Stimulated activated naive B cell treated with anti-CD40 and anti-IgM and Interleukin-4, amounts not matched to agents 10 μg/mL and 1 μg/mL and 100 μg/mL, for 72 hours (primary cell): ENCODE data around the gene IQGAP2.

Experiments
- ATAC-seq, 2 donors: fragments of 150-1000 bp; cut with Tn5 transposase; replicated peaks; 2 replicates each; pipeline ENCODE4 v1.10.0; 2021; ENCODE audit warnings: moderate library complexity in 1 of 2
- DNase-seq: peaks from one replicate; pipeline ENCODE4 v3.0.0; 2021
- H3K27ac Mint-ChIP-seq: one replicate; pipeline ENCODE4 v1.8.0; 2022; ENCODE audit warnings: mild to moderate bottlenecking, mixed read lengths
- H3K27me3 Mint-ChIP-seq, 2 donors: one replicate each; pipeline ENCODE4 v1.8.0; 2022; ENCODE audit warnings: mixed read lengths in 2 of 2
- H3K36me3 Mint-ChIP-seq, 2 donors: one replicate each; pipeline ENCODE4 v1.8.0; 2022; ENCODE audit warnings: mixed read lengths in 2 of 2, mild to moderate bottlenecking in 1 of 2
- H3K4me1 Mint-ChIP-seq, 2 donors: one replicate each; pipeline ENCODE4 v1.8.0; 2022; ENCODE audit warnings: mixed read lengths in 2 of 2, mild to moderate bottlenecking in 1 of 2
- H3K4me3 Mint-ChIP-seq, 2 donors: one replicate each; pipeline ENCODE4 v1.8.0; 2022; ENCODE audit warnings: mild to moderate bottlenecking in 2 of 2, mixed read lengths in 2 of 2, moderate library complexity in 1 of 2
- H3K9me3 Mint-ChIP-seq, 2 donors: one replicate each; pipeline ENCODE4 v1.8.0; 2022; ENCODE audit warnings: mixed read lengths in 2 of 2, mild to moderate bottlenecking in 1 of 2

IQGAP2 gene

GRCh38 chr5:76376148-76376865, 26.8 kb upstream of the IQGAP2 start:
- DNase-seq (no peak), ATAC-seq (no peak)
- Mint-ChIP-seq H3K9me3 (peaks cover 0 to 1% of the 10 kb centered on the region in 2 donors), H3K27me3 (peaks cover 4 to 7% of the 10 kb centered on the region in 2 donors), H3K27ac (no peak overlapping the region), H3K4me1 (peaks cover 4% of the 10 kb centered on the region in 2 donors), H3K4me3 (no peak overlapping the region), H3K36me3 (no peaks in the 10 kb centered on the region)

GRCh38 chr5:76376866-76377230, 26.2 kb upstream of the IQGAP2 start:
- DNase-seq (no peak), ATAC-seq (no peak)
- peaks cover 4 to 7% of the 10 kb centered on the region in 2 donors for H3K27me3 Mint-ChIP-seq
- no peak overlapping the region for H3K27ac Mint-ChIP-seq
- no peaks in the 10 kb centered on the region for H3K36me3 Mint-ChIP-seq
- peaks cover 4% of the 10 kb centered on the region in 2 donors for H3K4me1 Mint-ChIP-seq
- H3K4me3 Mint-ChIP-seq: no peak overlapping the region
- peaks cover 0 to 1% of the 10 kb centered on the region in 2 donors for H3K9me3 Mint-ChIP-seq

- Mint-ChIP-seq H3K27ac (no peak overlapping the region), H3K4me1 (peaks cover 4% of the 10 kb centered on the region in 2 donors), H3K27me3 (peaks cover 0 to 7% of the 10 kb centered on the region in 2 donors), H3K36me3 (no peaks in the 10 kb centered on the region), H3K9me3 (no peaks in the 10 kb centered on the region), H3K4me3 (no peak overlapping the region)
- DNase-seq (no peak), ATAC-seq (no peak)
Measured at GRCh38 chr5:76378355-76378754, 24.7 kb upstream of the IQGAP2 start.

- H3K36me3 Mint-ChIP-seq: no peaks in the 10 kb centered on the region
- peaks cover 0 to 7% of the 10 kb centered on the region in 2 donors for H3K27me3 Mint-ChIP-seq
- DNase-seq: no peak
- no peak for ATAC-seq
- H3K9me3 Mint-ChIP-seq: no peaks in the 10 kb centered on the region
- no peak overlapping the region for H3K27ac Mint-ChIP-seq
- no peak overlapping the region for H3K4me3 Mint-ChIP-seq
- peaks cover 4% of the 10 kb centered on the region in 2 donors for H3K4me1 Mint-ChIP-seq
Measured at GRCh38 chr5:76379316-76379715, 23.8 kb upstream of the IQGAP2 start.

- Mint-ChIP-seq H3K27ac (no peak overlapping the region), H3K4me3 (no peak overlapping the region), H3K27me3 (peaks cover 0 to 7% of the 10 kb centered on the region in 2 donors), H3K9me3 (no peaks in the 10 kb centered on the region), H3K36me3 (no peaks in the 10 kb centered on the region), H3K4me1 (peaks cover 2 to 4% of the 10 kb centered on the region in 2 donors)
- no peak for ATAC-seq
- no peak for DNase-seq
Measured at GRCh38 chr5:76379855-76380254, 23.2 kb upstream of the IQGAP2 start.

- no peak overlapping the region for H3K27ac Mint-ChIP-seq
Measured at GRCh38 chr5:76380346-76381066, 22.6 kb upstream of the IQGAP2 start.

GRCh38 chr5:76383126-76383832, 19.8 kb upstream of the IQGAP2 start:
- Mint-ChIP-seq H3K27me3 (peaks cover 0 to 5% of the 10 kb centered on the region in 2 donors), H3K36me3 (no peaks in the 10 kb centered on the region), H3K4me1 (peaks cover 0 to 4% of the 10 kb centered on the region in 2 donors), H3K27ac (no peak overlapping the region), H3K4me3 (no peak overlapping the region), H3K9me3 (no peaks in the 10 kb centered on the region)
- ATAC-seq: no peak
- DNase-seq: no peak

More at GRCh38 chr5:76380346-76381066, 22.6 kb upstream of the IQGAP2 start:
- Mint-ChIP-seq H3K4me3 (no peak overlapping the region), H3K9me3 (no peaks in the 10 kb centered on the region), H3K36me3 (no peaks in the 10 kb centered on the region), H3K27me3 (peaks cover 0 to 7% of the 10 kb centered on the region in 2 donors), H3K4me1 (peaks cover 0 to 4% of the 10 kb centered on the region in 2 donors)
- DNase-seq: no peak
- no peak for ATAC-seq

GRCh38 chr5:76384189-76384588, 18.9 kb upstream of the IQGAP2 start:
- no peaks in the 10 kb centered on the region for H3K9me3 Mint-ChIP-seq
- H3K4me3 Mint-ChIP-seq: no peak overlapping the region
- H3K27me3 Mint-ChIP-seq: peaks cover 0 to 2% of the 10 kb centered on the region in 2 donors
- H3K4me1 Mint-ChIP-seq: peaks cover 0 to 2% of the 10 kb centered on the region in 2 donors
- no peaks in the 10 kb centered on the region for H3K36me3 Mint-ChIP-seq
- H3K27ac Mint-ChIP-seq: no peak overlapping the region
- ATAC-seq: no peak
- no peak for DNase-seq

- ATAC-seq: no peak
- Mint-ChIP-seq H3K9me3 (no peaks in the 10 kb centered on the region), H3K4me3 (no peak overlapping the region), H3K27ac (no peak overlapping the region), H3K27me3 (peaks cover under 1 to 5% of the 10 kb centered on the region in 2 donors), H3K4me1 (peaks cover 0 to under 1% of the 10 kb centered on the region in 2 donors), H3K36me3 (no peaks in the 10 kb centered on the region)
- no peak for DNase-seq
Measured at GRCh38 chr5:76384705-76385104, 18.4 kb upstream of the IQGAP2 start.

GRCh38 chr5:76385540-76385939, 17.5 kb upstream of the IQGAP2 start:
- Mint-ChIP-seq H3K27me3 (peaks cover 6 to 8% of the 10 kb centered on the region in 2 donors), H3K4me3 (no peak overlapping the region), H3K4me1 (peaks cover 4 to 9% of the 10 kb centered on the region in 2 donors), H3K27ac (no peak overlapping the region), H3K36me3 (peaks cover 0 to 1% of the 10 kb centered on the region in 2 donors), H3K9me3 (no peaks in the 10 kb centered on the region)
- DNase-seq (no peak), ATAC-seq (no peak)

GRCh38 chr5:76386360-76386759, 16.7 kb upstream of the IQGAP2 start:
- ATAC-seq (no peak), DNase-seq (no peak)
- peaks cover 0 to 1% of the 10 kb centered on the region in 2 donors for H3K36me3 Mint-ChIP-seq
- no peaks in the 10 kb centered on the region for H3K9me3 Mint-ChIP-seq
- peaks cover 6 to 8% of the 10 kb centered on the region in 2 donors for H3K27me3 Mint-ChIP-seq
- H3K27ac Mint-ChIP-seq: no peak overlapping the region
- peaks cover 6 to 17% of the 10 kb centered on the region in 2 donors for H3K4me1 Mint-ChIP-seq
- no peak overlapping the region for H3K4me3 Mint-ChIP-seq

- peaks cover 6 to 8% of the 10 kb centered on the region in 2 donors for H3K27me3 Mint-ChIP-seq
- no peak for ATAC-seq
- no peak overlapping the region for H3K27ac Mint-ChIP-seq
- H3K4me1 Mint-ChIP-seq: peaks cover 6 to 18% of the 10 kb centered on the region in 2 donors
- H3K4me3 Mint-ChIP-seq: no peak overlapping the region
- peaks cover 0 to 1% of the 10 kb centered on the region in 2 donors for H3K36me3 Mint-ChIP-seq
- DNase-seq: no peak
- H3K9me3 Mint-ChIP-seq: no peaks in the 10 kb centered on the region
Measured at GRCh38 chr5:76388236-76388635, 14.8 kb upstream of the IQGAP2 start.

- Mint-ChIP-seq H3K4me3 (no peak overlapping the region), H3K27me3 (peaks cover 6 to 8% of the 10 kb centered on the region in 2 donors), H3K4me1 (peaks cover 6 to 18% of the 10 kb centered on the region in 2 donors), H3K27ac (no peak overlapping the region), H3K9me3 (no peaks in the 10 kb centered on the region), H3K36me3 (peaks cover 0 to 1% of the 10 kb centered on the region in 2 donors)
- DNase-seq: no peak
- ATAC-seq: no peak
Measured at GRCh38 chr5:76388791-76389512, 14.1 kb upstream of the IQGAP2 start.
